KBM-7 (cell line): ENCODE measurements around the gene SMAD5.
A peak's percentile ranks its signal among the peaks of the same experiment; 100 is the strongest.

Experiments used
- DNase-seq: peaks from one replicate; pipeline ENCODE4 v3.0.0-alpha.2; 2015
- in situ Hi-C: fragments of 300-500 bp; cut with MboI; formaldehyde crosslinking; loops from 2 replicates; pipeline ENCODE4 v1.14.3; 2020; ENCODE audit warnings: low sequenced_read_pairs, low pct_unique_long_range_greater_than_20kb, mixed read lengths

SMAD5 gene

GRCh38 chr5:136113606-136114005 lies 19.0 kb upstream of the SMAD5 start:
- in situ Hi-C loops, result no loop called here
- no peak for DNase-seq

GRCh38 chr5:136114414-136115125 lies 18.1 kb upstream of the SMAD5 start:
- DNase-seq, result no peak
- in situ Hi-C loops, result no loop called here

DNA sequence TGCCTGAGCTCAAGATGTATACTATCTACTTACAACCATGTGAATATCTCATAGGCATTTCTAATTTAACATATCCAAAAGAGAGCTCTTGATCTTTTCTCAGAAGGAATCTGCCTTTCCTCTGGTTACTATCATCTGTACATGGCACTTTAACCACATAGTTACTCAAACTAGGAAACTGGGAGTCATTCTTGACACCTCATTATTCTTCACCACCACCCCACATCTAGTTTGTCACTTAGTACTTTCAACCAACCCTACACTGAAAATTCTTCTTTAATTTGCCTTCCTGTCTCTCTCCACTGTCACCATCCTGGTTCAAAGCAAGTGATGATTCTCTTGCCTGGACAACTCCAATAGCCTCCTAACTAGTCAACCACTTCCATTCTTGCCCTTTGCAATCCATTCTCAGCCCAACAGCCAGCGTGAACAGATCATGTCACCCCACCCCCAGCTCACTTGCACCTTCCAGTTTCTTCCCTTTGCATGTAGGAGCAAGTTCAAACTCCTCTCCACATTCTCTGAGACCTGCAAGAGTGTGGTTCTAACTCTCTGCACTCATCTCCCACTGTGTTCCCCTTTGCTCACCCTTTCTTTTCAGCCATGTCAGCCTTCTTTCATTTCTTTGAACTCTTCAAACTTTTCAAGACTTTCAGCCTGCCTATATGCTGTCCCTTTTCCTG lies 17.3 kb upstream of the SMAD5 start:
- DNase-seq, result no peak
- in situ Hi-C loops, result no loop called here

DNA sequence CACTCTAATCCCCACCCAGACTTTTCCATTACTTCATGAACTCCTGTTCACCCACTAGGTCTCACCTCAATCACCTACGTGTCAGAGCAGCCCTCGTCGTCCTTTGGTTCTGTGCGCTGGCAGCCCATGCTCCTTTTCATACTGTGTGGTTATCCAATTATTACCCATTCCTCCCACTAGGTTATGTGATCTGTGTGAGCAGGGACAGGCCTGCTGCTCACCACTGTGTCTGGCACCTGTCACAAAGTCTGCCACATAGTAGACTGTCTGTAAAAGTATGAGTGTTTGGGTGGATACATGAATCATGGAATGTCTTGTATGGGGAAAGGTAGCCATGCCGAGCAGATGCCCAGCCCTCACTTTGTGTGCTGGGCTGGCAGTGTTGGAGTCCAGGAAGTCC lies 12.1 kb upstream of the SMAD5 start:
- in situ Hi-C loops, result no loop called here
- no peak for DNase-seq

- in situ Hi-C loops, result no loop called here
- DNase-seq, result no peak
Observed at GRCh38 chr5:136123236-136123768, 9.3 kb upstream of the SMAD5 start.

DNA sequence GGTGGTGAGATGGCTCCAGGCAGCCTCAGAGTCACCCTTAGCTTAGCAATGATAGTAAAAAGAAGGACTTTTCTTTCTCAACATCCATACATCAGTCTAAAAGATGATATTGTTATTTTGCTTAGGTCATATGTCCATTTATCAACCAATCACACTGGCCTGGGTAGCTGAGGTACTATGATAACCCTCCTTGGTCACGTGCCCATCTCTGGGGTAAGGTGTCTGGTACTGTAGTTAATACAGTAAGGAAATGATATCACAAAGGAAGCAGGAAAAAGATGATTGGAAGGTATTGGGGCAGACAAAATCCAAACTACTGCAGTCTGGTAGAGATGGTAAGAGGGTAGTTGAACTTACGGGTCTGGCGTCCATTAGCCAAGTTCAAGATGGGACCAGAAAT lies 5.1 kb upstream of the SMAD5 start:
- no peak for DNase-seq
- in situ Hi-C loops, result no loop called here

- no peak for DNase-seq
- in situ Hi-C loops, result no loop called here
Observed at GRCh38 chr5:136128481-136128880, 4.2 kb upstream of the SMAD5 start.

- no peak for DNase-seq
- in situ Hi-C loops, result no loop called here
Observed at GRCh38 chr5:136129445-136129844, 3.2 kb upstream of the SMAD5 start.

DNA sequence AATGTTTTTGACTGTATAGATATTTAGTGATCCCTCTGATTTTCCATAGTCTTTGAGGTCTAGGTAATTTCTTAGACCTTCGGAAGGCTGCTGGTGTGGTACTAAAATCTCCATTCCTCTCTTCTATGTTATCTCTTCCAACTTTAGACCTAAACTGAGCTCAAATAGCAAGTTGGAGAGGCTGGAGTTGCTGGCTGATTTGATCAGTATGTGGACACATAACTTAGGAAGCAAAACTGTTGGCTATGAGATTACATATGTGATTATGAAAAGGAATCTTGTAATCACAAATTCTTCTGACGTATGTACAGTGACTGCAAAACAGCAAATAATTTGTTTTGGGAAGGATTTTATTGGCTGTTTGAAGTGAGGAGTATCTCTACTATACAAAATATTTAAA lies 2.1 kb upstream of the SMAD5 start:
- DNase-seq, result no peak
- in situ Hi-C loops, result no loop called here

DNA sequence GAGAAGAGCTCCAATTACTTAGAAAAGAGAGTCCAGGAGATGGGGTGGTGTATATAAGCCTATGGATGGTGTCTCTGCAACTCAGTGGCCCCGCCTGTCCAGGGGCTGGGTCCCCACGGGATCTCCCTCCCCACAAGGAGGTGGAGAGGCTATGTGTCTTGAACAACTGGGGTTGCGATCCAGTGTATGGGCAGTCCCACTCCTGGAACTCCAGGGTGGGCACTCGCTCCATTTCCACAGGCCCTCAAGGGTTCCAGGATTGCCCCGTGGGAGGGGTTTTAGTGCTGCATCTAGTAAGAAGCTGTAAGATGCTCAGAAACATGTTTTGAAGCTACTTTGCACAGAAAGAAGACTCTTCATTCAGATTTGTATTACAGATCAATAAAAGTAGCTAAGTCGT lies 558 bp upstream of the SMAD5 start:
- in situ Hi-C loops, result no loop called here
- no peak for DNase-seq

GRCh38 chr5:136133222-136133921 lies 727 bp downstream of the SMAD5 start:
- peak; percentile 51 for DNase-seq
- in situ Hi-C loops, result no loop called here

GRCh38 chr5:136133922-136134379 lies 1.3 kb downstream of the SMAD5 start:
- in situ Hi-C loops, result no loop called here
- DNase-seq, result peak; percentile 13

DNA sequence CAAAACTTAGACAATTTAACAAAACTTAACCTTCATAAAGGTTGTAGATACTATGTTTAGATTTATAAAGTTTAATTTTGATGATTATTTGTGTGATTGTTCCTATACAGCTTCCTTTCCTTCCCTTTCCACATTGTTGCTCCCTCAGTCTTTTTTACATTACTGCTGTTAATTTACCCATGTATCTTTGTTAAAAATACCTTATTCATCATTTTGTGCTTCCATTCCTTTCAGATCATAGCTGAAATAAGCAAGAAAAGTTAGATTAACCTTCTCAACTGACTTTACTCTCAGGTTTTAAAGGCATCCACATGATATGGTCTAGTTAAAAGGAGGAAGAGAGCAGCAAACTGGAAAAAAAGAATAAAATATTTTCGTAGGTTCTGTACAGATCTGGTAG lies 2.0 kb downstream of the SMAD5 start:
- DNase-seq, result no peak
- in situ Hi-C loops, result no loop called here

GRCh38 chr5:136135536-136135935 lies 2.9 kb downstream of the SMAD5 start:
- in situ Hi-C loops, result no loop called here

DNA sequence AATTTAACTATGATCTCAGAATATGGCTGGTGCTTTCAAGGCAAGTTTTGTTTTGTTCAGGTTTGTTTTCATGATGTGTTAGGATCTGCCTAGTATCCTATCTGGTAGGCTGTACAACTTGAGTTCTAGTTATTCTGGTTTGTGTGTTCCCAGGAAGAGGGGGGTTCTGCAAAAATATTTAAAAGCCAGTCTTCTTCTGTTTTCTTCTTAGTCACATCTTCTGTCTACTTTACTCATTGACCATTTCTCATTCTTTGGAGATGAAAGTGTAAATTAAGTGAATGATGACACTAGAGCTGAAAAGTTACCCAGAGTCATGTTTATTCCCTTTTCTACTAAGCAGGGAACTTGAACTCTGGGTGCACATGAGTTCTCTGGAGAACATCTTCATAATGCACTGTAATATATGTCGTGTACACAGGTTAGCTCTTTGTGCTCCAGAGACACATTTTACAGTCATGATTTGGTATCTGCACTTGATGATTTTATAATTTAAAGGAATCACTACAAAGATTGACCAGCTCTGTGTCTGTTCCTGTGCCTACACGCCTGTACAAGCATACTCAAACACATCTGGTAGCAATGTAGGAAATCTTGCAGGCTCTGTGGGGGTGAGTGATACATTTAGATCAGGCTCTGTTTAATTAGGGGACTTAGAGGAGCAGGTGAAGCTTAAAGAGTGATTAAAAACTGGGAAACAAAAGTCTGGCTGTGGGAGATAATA lies 5.0 kb downstream of the SMAD5 start:
- in situ Hi-C loops, result no loop called here
- DNase-seq, result no peak

More at GRCh38 chr5:136135536-136135935, 2.9 kb downstream of the SMAD5 start:
- DNase-seq, result no peak

DNA sequence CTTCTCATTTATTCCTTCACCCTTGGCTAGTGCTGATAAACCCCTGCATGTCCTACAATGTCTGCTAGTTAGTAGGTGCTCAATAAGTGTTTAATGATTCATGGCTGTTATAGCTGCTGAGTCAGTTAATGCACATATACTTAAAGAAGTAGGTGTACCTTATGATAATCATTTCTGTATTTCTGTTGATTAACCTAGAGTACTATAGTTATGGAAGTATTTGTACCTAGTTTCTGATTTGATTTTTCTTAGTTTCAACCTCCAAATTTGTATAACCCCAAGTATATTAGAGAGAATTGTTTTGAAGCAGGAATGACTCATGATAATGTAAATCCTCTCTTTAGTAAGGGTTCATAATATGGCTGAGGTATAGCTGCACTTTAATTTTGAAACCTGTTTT lies 8.9 kb downstream of the SMAD5 start:
- in situ Hi-C loops, result no loop called here
- DNase-seq, result no peak

GRCh38 chr5:136143312-136143711 lies 10.7 kb downstream of the SMAD5 start:
- DNase-seq, result peak; percentile 11
- in situ Hi-C loops, result no loop called here

- DNase-seq, result no peak
- in situ Hi-C loops, result no loop called here
Observed at GRCh38 chr5:136143763-136144162, 11.1 kb downstream of the SMAD5 start.

DNA sequence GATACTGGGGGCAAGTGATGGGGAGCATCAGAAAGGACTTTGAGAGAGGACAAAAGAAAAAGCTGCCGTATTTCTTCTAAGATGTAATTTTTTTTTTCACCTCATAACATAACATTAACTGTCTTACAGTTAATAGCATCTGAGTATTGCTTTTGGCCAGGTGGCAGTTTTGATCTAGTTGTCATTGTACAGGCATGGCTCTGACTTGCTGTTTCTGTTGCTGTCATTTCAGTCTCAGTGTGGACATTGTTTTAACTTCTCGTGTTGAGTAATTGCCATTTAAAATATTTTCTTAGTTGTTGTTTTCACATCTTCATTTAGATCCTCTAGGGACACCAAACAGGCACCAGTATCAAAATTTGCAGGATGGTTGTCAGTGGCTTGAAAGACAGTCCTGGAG lies 12.4 kb downstream of the SMAD5 start:
- in situ Hi-C loops, result no loop called here
- DNase-seq, result no peak
